ENCODE results near the gene EPAS1.

Gene EPAS1

GRCh38 chr2:46296840-46297545, at the start of gene EPAS1:
Gene EPAS1 (plus strand): TSS chr2:46297407. CDS start chr2:46297912, 505 bp downstream.
- TF ChIP-seq CTCF (conservative IDR thresholded peaks at IDR 0.05; ENCODE audit: low read depth, low read length), result no peak
- DNase-seq (ENCODE audit: low read depth), result peak; percentile 86
- peak within 1 kb of the TSS; percentile 85 for H3K4me3 ChIP-seq (ENCODE audit: low read depth, low read length)

GRCh38 chr2:46248171-46248570, 49.0 kb upstream of the EPAS1 start:
- peak; percentile 83 for DNase-seq (ENCODE audit: low read depth)
- no peak for TF ChIP-seq CTCF (conservative IDR thresholded peaks at IDR 0.05; ENCODE audit: low read depth, low read length)
- no peak overlapping the region for H3K4me3 ChIP-seq (ENCODE audit: low read depth, low read length)

- TF ChIP-seq CTCF (conservative IDR thresholded peaks at IDR 0.05; ENCODE audit: low read depth, low read length), result no peak
- H3K4me3 ChIP-seq (ENCODE audit: low read depth, low read length), result no peak overlapping the region
- no peak for DNase-seq (ENCODE audit: low read depth)
Measured at GRCh38 chr2:46249654-46250053, 47.6 kb upstream of the EPAS1 start.

- no peak for DNase-seq (ENCODE audit: low read depth)
- H3K4me3 ChIP-seq (ENCODE audit: low read depth, low read length), result no peak overlapping the region
- no peak for TF ChIP-seq CTCF (conservative IDR thresholded peaks at IDR 0.05; ENCODE audit: low read depth, low read length)
Measured at GRCh38 chr2:46252891-46253659, 44.1 kb upstream of the EPAS1 start.

- no peak overlapping the region for H3K4me3 ChIP-seq (ENCODE audit: low read depth, low read length)
- DNase-seq (ENCODE audit: low read depth), result no peak
- TF ChIP-seq CTCF (conservative IDR thresholded peaks at IDR 0.05; ENCODE audit: low read depth, low read length), result no peak
Measured at GRCh38 chr2:46254474-46254873, 42.7 kb upstream of the EPAS1 start.

- no peak for TF ChIP-seq CTCF (conservative IDR thresholded peaks at IDR 0.05; ENCODE audit: low read depth, low read length)
- no peak for DNase-seq (ENCODE audit: low read depth)
- H3K4me3 ChIP-seq (ENCODE audit: low read depth, low read length), result no peak overlapping the region
Measured at GRCh38 chr2:46256563-46257142, 40.6 kb upstream of the EPAS1 start.
